HG03442 (cell line): ENCODE measurements around the gene SKAP1.

ENCODE experiments used
- ATAC-seq: cut with Tn5 transposase; IDR thresholded peaks from one replicate; pipeline ENCODE4 v1.9.1; 2021; ENCODE audit warnings: mild to moderate bottlenecking, moderate library complexity; ENCODE audit not compliant: unreplicated experiment

The SKAP1 gene

GRCh38 chr17:48429638-48430586 lies at the start of gene SKAP1:
Gene SKAP1 (minus strand): TSS chr17:48430214.
- peak; percentile 71 for ATAC-seq

DNA sequence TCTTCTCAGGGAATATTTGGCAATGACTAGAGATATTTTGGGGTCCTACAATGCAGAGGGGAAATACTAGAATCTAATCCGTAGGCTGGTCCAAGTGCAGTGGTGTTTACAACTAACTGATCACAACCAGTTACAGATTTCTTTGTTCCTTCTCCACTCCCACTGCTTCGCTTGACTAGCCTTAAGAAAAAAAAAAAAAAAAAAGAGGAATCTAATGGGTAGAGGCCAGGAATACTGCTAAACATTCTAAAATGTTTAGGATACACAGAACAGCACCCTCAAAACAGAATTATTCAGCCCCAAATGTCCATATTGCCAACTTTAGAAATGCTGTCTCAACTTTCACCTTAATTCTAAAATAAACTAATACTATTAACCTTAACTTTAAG lies 49.0 kb upstream of the SKAP1 start:
- ATAC-seq: no peak

GRCh38 chr17:48478224-48479013 lies 48.4 kb upstream of the SKAP1 start:
- peak; percentile 85 for ATAC-seq

- ATAC-seq: no peak
These were observed 47.2 kb upstream of the SKAP1 start for GRCh38 chr17:48477221-48477620.

GRCh38 chr17:48472411-48473281 lies 42.6 kb upstream of the SKAP1 start:
- no peak for ATAC-seq

DNA sequence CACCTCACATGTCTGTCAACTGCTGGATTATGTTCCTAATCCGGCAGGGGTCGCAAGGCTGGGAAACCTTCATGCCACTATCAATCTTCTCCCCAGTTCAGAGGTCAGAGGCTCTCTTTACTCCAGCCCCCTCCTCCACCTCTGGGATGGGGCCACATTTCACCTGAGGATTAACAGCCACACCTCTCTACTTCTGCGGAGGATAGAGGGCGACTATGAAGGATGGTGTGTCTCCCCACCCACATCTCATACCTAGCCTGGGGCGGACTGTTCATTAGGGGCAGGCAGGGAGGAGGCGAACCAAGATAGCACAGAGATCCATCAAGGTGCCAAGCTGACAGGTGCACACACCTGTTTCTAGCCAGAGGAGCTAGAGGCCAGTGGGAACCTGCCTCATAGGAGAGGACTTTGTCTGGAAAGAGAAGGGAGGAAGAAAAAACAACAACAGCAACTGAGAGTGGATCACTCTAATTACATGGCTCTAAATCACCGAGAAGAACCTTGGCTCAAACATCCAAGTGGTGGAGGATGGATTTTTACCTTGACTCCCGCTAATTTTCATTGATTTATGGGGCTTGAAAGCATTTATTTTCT lies 41.9 kb upstream of the SKAP1 start:
- ATAC-seq: no peak

GRCh38 chr17:48470388-48471034 lies 40.5 kb upstream of the SKAP1 start:
- no peak for ATAC-seq

- no peak for ATAC-seq
These were observed 39.2 kb upstream of the SKAP1 start for GRCh38 chr17:48469227-48469626.

GRCh38 chr17:48468299-48468698 lies 38.3 kb upstream of the SKAP1 start:
- ATAC-seq: no peak

- no peak for ATAC-seq
These were observed 35.9 kb upstream of the SKAP1 start for GRCh38 chr17:48465884-48466283.

DNA sequence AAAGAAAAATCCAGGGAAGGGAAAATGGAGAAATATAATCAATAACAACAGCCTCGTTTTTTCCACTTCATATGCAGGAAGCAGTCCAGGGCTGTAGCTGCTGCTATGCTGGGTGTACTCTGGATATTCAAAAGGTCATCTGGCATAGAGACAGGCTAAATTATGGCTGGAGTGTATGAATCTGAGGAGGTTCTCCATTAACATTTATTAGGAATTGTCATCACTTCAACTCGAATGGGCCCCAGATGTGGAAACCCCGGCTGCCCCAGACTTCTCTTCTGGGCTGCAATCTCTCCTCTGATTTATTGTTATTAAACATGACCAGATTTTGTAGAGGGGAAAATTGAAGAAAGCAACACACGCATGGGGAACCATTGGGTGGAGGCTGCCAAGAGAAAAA lies 33.5 kb upstream of the SKAP1 start:
- no peak for ATAC-seq

- no peak for ATAC-seq
These were observed 32.9 kb upstream of the SKAP1 start for GRCh38 chr17:48462946-48463345.

- no peak for ATAC-seq
These were observed 30.0 kb upstream of the SKAP1 start for GRCh38 chr17:48460052-48460451.

- no peak for ATAC-seq
These were observed 29.2 kb upstream of the SKAP1 start for GRCh38 chr17:48459070-48459844.

- no peak for ATAC-seq
These were observed 27.2 kb upstream of the SKAP1 start for GRCh38 chr17:48457080-48457836.

GRCh38 chr17:48456589-48456988 lies 26.6 kb upstream of the SKAP1 start:
- no peak for ATAC-seq

DNA sequence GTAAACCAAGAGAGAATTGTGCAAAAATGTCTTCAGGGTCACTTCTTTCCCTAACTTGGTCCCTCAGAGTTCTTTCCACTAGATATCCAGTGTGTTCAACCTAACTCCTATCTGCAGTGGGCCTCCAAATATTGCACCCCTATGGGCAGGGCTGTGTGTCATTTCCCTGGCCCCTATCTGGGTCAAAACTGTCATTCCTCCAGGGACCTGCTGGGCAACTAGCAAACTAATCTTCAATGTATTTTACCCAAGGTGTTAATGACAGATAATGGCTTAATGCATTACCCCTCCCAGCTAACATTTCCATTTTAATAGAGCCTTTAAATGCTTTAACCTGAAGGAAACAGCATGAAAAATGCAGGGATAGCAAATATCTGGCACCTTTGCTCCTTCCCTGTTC lies 25.8 kb upstream of the SKAP1 start:
- no peak for ATAC-seq

- ATAC-seq: no peak
These were observed 23.4 kb upstream of the SKAP1 start for GRCh38 chr17:48453447-48453846.

GRCh38 chr17:48451489-48451888 lies 21.5 kb upstream of the SKAP1 start:
- no peak for ATAC-seq
